Activated CD8-positive, alpha-beta T cell treated with anti-CD3 and anti-CD28 coated beads for 36 hours (primary cell): ENCODE results near the gene PNPLA7. TPM values are rescaled to one million over a fixed set of nuclear protein-coding genes. Genes with fewer than 3 reads are reported as not detected.

Experiments
- ATAC-seq: fragments of 200-7000 bp; cut with Tn5 transposase; one replicate; pipeline ENCODE4 v1.10.0; 2021; ENCODE audit warnings: mild to moderate bottlenecking, moderate library complexity
- CTCF ChIA-PET: fragments of 350-600 bp; sonication (Branson Sonifier 250); formaldehyde crosslinking; loops from one replicate; lab custom pipeline; 2021; ENCODE audit warnings: antibody characterized with exemption; lab: Charles Lee
- POLR2A ChIA-PET: fragments of 350-600 bp; sonication (Branson Sonifier 250); formaldehyde crosslinking; loops from one replicate; lab custom pipeline; 2021; ENCODE audit warnings: antibody characterized with exemption; lab: Charles Lee
- DNase-seq: peaks from one replicate; pipeline ENCODE4 v3.0.0-alpha.2; 2020
- H3K27ac Mint-ChIP-seq: one replicate; pipeline ENCODE4 v1.8.0; 2021; ENCODE audit warnings: mild to moderate bottlenecking, mixed read lengths
- H3K27me3 Mint-ChIP-seq: one replicate; pipeline ENCODE4 v1.8.0; 2021; ENCODE audit warnings: mixed read lengths
- H3K36me3 Mint-ChIP-seq: one replicate; pipeline ENCODE4 v1.8.0; 2021; ENCODE audit warnings: low read depth, mixed read lengths
- H3K4me1 Mint-ChIP-seq: one replicate; pipeline ENCODE4 v1.8.0; 2021; ENCODE audit warnings: low read depth, mixed read lengths
- H3K4me3 Mint-ChIP-seq: one replicate; pipeline ENCODE4 v1.8.0; 2021; ENCODE audit warnings: mild to moderate bottlenecking, moderate library complexity, mixed read lengths
- H3K9me3 Mint-ChIP-seq: one replicate; pipeline ENCODE4 v1.8.0; 2021; ENCODE audit warnings: mixed read lengths
- CTCF ChIP-seq: fragments of 200-600 bp; IDR thresholded peaks from one replicate; pipeline ENCODE4 v1.8.0; 2022; ENCODE audit warnings: antibody characterized with exemption, mild to moderate bottlenecking
- intact Hi-C: fragments of 100-400 bp; cut with micrococcal nuclease; formaldehyde crosslinking; loops from one replicate; pipeline ENCODE4 v1.10.0; 2022
- total RNA-seq, 2 experiments: library from RNA; stranded (reverse); gene quantifications; one replicate each; pipeline ENCODE4 v1.2.3, GENCODE V29; 2021

The PNPLA7 gene
- total RNA-seq, 2 experiments from 2014 or later: 4.8 to 5.0 TPM

DNA sequence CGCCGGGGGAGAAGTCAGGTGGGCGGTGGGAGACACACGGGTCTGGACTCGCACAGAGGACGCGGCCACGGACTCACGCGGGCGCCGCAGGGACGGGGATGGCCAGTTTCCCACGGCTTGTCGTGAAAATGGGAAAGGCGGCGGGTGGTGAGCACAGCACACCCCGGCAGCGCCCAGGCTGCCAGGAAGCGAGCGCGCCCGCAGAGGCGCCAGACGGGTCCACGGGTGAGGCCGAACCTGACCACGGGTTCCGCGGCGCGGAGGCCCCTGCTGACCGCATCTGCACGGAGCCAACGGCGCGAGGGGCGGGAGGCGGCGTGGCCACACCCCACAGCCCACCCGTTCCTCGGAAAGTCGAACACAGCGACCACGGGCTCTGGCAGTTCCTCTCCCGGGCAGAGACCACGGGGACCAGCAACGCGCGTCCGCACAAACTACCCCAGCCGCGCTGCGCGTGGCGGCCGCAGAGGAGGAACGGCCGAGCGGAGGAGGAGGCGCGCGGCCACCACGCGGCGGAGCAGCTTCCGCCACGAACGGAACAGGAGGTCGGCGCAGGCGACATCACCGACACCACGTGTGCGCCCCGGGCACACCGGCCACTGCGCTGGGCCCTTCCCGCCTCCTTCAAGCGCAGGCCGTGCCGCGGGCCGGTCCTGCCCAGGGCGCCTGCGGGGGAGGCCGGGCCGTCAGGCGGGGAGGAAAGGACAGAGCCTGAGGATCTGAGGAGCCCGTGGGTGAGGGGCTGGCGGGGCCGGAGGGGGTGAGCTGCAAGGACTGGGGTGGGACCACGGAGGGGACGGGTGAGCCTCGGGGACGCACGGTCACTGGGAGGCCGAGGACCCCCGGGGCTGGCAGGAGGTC, 132.8 kb downstream of the PNPLA7 start:
- no peak for DNase-seq
- intact Hi-C loops: no loop called here

GRCh38 chr9:137416563-137417151, 133.5 kb downstream of the PNPLA7 start:
- H3K4me1 Mint-ChIP-seq: peaks cover 3% of the 10 kb centered on the region

More for the DNA sequence above, 132.8 kb downstream of the PNPLA7 start:
- H3K4me1 Mint-ChIP-seq: peaks cover 9% of the 10 kb centered on the region
- no peaks in the 10 kb centered on the region for H3K9me3 Mint-ChIP-seq
- CTCF ChIA-PET: no interaction called here
- ATAC-seq: peak; percentile 34
- H3K4me3 Mint-ChIP-seq: peak overlapping the region; percentile 64
- H3K27ac Mint-ChIP-seq: peak overlapping the region; percentile 30
- TF ChIP-seq CTCF: no peak
- POLR2A ChIA-PET: no interaction called here
- H3K36me3 Mint-ChIP-seq: peaks cover 5% of the 10 kb centered on the region
- peaks cover 1% of the 10 kb centered on the region for H3K27me3 Mint-ChIP-seq

GRCh38 chr9:137416006-137416562, 134.1 kb downstream of the PNPLA7 start:
- POLR2A ChIA-PET: no interaction called here

More at GRCh38 chr9:137416563-137417151, 133.5 kb downstream of the PNPLA7 start:
- no peak for TF ChIP-seq CTCF
- Mint-ChIP-seq H3K27me3 (peaks cover 1% of the 10 kb centered on the region), H3K4me3 (no peak overlapping the region), H3K36me3 (peaks cover 5% of the 10 kb centered on the region), H3K9me3 (no peaks in the 10 kb centered on the region), H3K27ac (no peak overlapping the region)
- ATAC-seq (no peak), DNase-seq (no peak)
- POLR2A ChIA-PET: no interaction called here
- CTCF ChIA-PET: no interaction called here
- intact Hi-C loops: no loop called here

GRCh38 chr9:137415451-137415850, 134.8 kb downstream of the PNPLA7 start:
- Mint-ChIP-seq H3K27me3 (peaks cover 1% of the 10 kb centered on the region), H3K4me1 (peaks cover 5% of the 10 kb centered on the region), H3K36me3 (peaks cover 5% of the 10 kb centered on the region), H3K4me3 (no peak overlapping the region), H3K27ac (no peak overlapping the region), H3K9me3 (no peaks in the 10 kb centered on the region)
- ChIA-PET POLR2A (no interaction called here), CTCF (no interaction called here)
- no peak for DNase-seq
- intact Hi-C loops: no loop called here
- TF ChIP-seq CTCF: no peak
- no peak for ATAC-seq

More at GRCh38 chr9:137416006-137416562, 134.1 kb downstream of the PNPLA7 start:
- Mint-ChIP-seq H3K36me3 (peaks cover 5% of the 10 kb centered on the region), H3K27me3 (peaks cover 1% of the 10 kb centered on the region), H3K4me1 (peaks cover 4% of the 10 kb centered on the region), H3K27ac (no peak overlapping the region), H3K9me3 (no peaks in the 10 kb centered on the region), H3K4me3 (no peak overlapping the region)
- intact Hi-C loops: no loop called here
- DNase-seq: no peak
- no peak for TF ChIP-seq CTCF
- ATAC-seq: no peak
- CTCF ChIA-PET: no interaction called here
